Activated naive CD4-positive, alpha-beta T cell treated with anti-CD3 and anti-CD28 coated beads, Interleukin-2, amount 50 U/mL, for 72 hours (primary cell): ENCODE measurements around the gene SF3B4. TPM values are rescaled to one million over a fixed set of nuclear protein-coding genes. Genes with fewer than 3 reads are reported as not detected.

Experiments used
- ATAC-seq, 2 donors: fragments of 150-1000 bp; cut with Tn5 transposase; 2 replicates each; pipeline ENCODE4 v1.10.0; 2021; ENCODE audit warnings: mild to moderate bottlenecking in 2 of 2, moderate library complexity in 2 of 2
- DNase-seq, 2 donors: peaks; one replicate each; pipeline ENCODE4 v3.0.0; 2021 to 2022; ENCODE audit warnings: low spot score in 2 of 2
- H3K27ac Mint-ChIP-seq, 2 donors: one replicate each; pipeline ENCODE4 v1.8.0; 2022; ENCODE audit warnings: mild to moderate bottlenecking in 2 of 2, mixed read lengths in 2 of 2
- H3K36me3 Mint-ChIP-seq, 2 donors: one replicate each; pipeline ENCODE4 v1.8.0; 2022; ENCODE audit warnings: mixed read lengths in 2 of 2
- H3K9me3 Mint-ChIP-seq, 2 donors: one replicate each; pipeline ENCODE4 v1.8.0; 2022; ENCODE audit warnings: mixed read lengths in 2 of 2
- total RNA-seq, 2 donors: library from RNA; stranded (reverse); gene quantifications; one replicate each; pipeline ENCODE4 v1.2.3, GENCODE V29; 2022

Gene SF3B4
- total RNA-seq, 2 donors from 2014 or later = 47.6 to 65.3 TPM

- Mint-ChIP-seq H3K27ac (no peak overlapping the region), H3K9me3 (peaks cover 0 to 4% of the 10 kb centered on the region in 2 donors), H3K36me3 (no peaks in the 10 kb centered on the region)
- ATAC-seq = no peak
- peak in 1 of 2 donors; percentile 22 for DNase-seq
Observed at GRCh38 chr1:149884433-149885338, 42.9 kb downstream of the SF3B4 start.

- Mint-ChIP-seq H3K36me3 (no peaks in the 10 kb centered on the region), H3K27ac (peak overlapping the region in 1 of 2 donors; percentile 83), H3K9me3 (peaks cover 0 to 4% of the 10 kb centered on the region in 2 donors)
- DNase-seq (no peak), ATAC-seq (no peak)
Observed at GRCh38 chr1:149883598-149884247, 43.9 kb downstream of the SF3B4 start.

GRCh38 chr1:149881876-149882275 lies 45.7 kb downstream of the SF3B4 start:
- Mint-ChIP-seq H3K36me3 (no peaks in the 10 kb centered on the region), H3K27ac (peak overlapping the region in 1 of 2 donors; percentile 67), H3K9me3 (peaks cover 0 to 4% of the 10 kb centered on the region in 2 donors)
- DNase-seq = no peak
- no peak for ATAC-seq

- peak overlapping the region; percentile 53 to 78 for H3K27ac Mint-ChIP-seq
- ATAC-seq = peak in 1 of 2 donors; percentile 54
- no peaks in the 10 kb centered on the region for H3K36me3 Mint-ChIP-seq
Observed at GRCh38 chr1:149879556-149879955, 48.0 kb downstream of the SF3B4 start.

GRCh38 chr1:149877211-149877946 lies 50.2 kb downstream of the SF3B4 start:
- peak overlapping the region in 1 of 2 donors; percentile 64 for H3K27ac Mint-ChIP-seq
- no peak for ATAC-seq
- peaks cover 0 to 3% of the 10 kb centered on the region in 2 donors for H3K9me3 Mint-ChIP-seq
- no peak for DNase-seq
- no peaks in the 10 kb centered on the region for H3K36me3 Mint-ChIP-seq

More at GRCh38 chr1:149879556-149879955, 48.0 kb downstream of the SF3B4 start:
- H3K9me3 Mint-ChIP-seq = peaks cover 0 to 4% of the 10 kb centered on the region in 2 donors
- DNase-seq = no peak

Other genes starting within 250 kb of the SF3B4 start
- gene FCGR1A, start 145.1 kb downstream of the SF3B4 start, total RNA-seq = not detected
- 10 to 100 TPM; 19.4 to 28.7 TPM for gene BOLA1, start 28.2 kb downstream of the SF3B4 start, total RNA-seq
- gene SV2A, start 10.0 kb downstream of the SF3B4 start, total RNA-seq = 10 to 100 TPM; 10.9 to 14.6 TPM
- gene MTMR11, start 9.1 kb upstream of the SF3B4 start, total RNA-seq = 1 to 10 TPM; 2.3 to 4.5 TPM
- 10 to 100 TPM; 21.7 to 22.8 TPM for gene OTUD7B, start 82.9 kb upstream of the SF3B4 start, total RNA-seq
- gene VPS45, start 140.0 kb upstream of the SF3B4 start, total RNA-seq = 10 to 100 TPM; 25.0 to 42.4 TPM
- 10 to 100 TPM in 1 of 2 donors, 1 to 10 TPM in 1; 6.7 to 14.7 TPM for gene PLEKHO1, start 222.1 kb upstream of the SF3B4 start, total RNA-seq